ENCODE results near the gene ACOT6.

- TF ChIP-seq POLR2A (IDR thresholded peaks at IDR 0.05) = no peak
- no peak for TF ChIP-seq CTCF (IDR thresholded peaks at IDR 0.05)
- no peak for TF ChIP-seq EP300 (IDR thresholded peaks at IDR 0.05)
Observed at GRCh38 chr14:73665130-73665529, 52.8 kb downstream of the ACOT6 start.

Data from suprapubic skin (tissue), 3 donors.